GM23338 (cell line): ENCODE measurements around the gene OPN3. TPM values are rescaled to one million over a fixed set of nuclear protein-coding genes. Genes with fewer than 3 reads are reported as not detected.

Source experiments
- ATAC-seq: fragments of 200-7000 bp; cut with Tn5 transposase; 3 replicates; pipeline ENCODE4 v1.9.1; 2020
- DNase-seq: peaks from one replicate; pipeline ENCODE4 v3.0.0-alpha.2; 2015; ENCODE audit warnings: low spot score
- H2AFZ ChIP-seq: fragments of 200-600 bp; sonication (generic); 2 replicates; pipeline ENCODE4 v1.8.0; 2016; ENCODE audit warnings: antibody characterized with exemption, mild to moderate bottlenecking, moderate library complexity
- H3F3A ChIP-seq: fragments of 200-600 bp; sonication (generic); replicated peaks from 2 replicates; pipeline ENCODE4 v1.8.0; 2017; ENCODE audit warnings: antibody characterized with exemption, mixed run types, low read depth
- H3K27ac ChIP-seq: fragments of 200-600 bp; sonication (generic); 2 replicates; pipeline ENCODE4 v1.6.1; 2016; ENCODE audit warnings: low read depth
- H3K27me3 ChIP-seq: fragments of 200-600 bp; sonication (generic); 2 replicates; pipeline ENCODE4 v1.8.0; 2016; ENCODE audit warnings: mild to moderate bottlenecking, mixed run types, moderate library complexity; ENCODE audit not compliant: insufficient read depth
- H3K36me3 ChIP-seq: fragments of 200-600 bp; sonication (generic); 2 replicates; pipeline ENCODE4 v1.8.0; 2016; ENCODE audit warnings: mild to moderate bottlenecking; ENCODE audit not compliant: insufficient read depth
- H3K4me1 ChIP-seq: fragments of 200-600 bp; sonication (generic); 2 replicates; pipeline ENCODE4 v1.8.0; 2016; ENCODE audit warnings: mild to moderate bottlenecking, moderate library complexity; ENCODE audit not compliant: insufficient read depth
- H3K4me2 ChIP-seq: fragments of 200-600 bp; sonication (generic); 2 replicates; pipeline ENCODE4 v1.7.1; 2017; ENCODE audit warnings: mixed run types
- H3K4me3 ChIP-seq: fragments of 200-600 bp; sonication (generic); 2 replicates; pipeline ENCODE4 v1.6.1; 2016; ENCODE audit warnings: mixed run types
- H3K79me2 ChIP-seq: fragments of 200-600 bp; sonication (generic); replicated peaks from 2 replicates; pipeline ENCODE4 v1.8.0; 2017; ENCODE audit warnings: mild to moderate bottlenecking; ENCODE audit not compliant: insufficient read depth
- H3K9me2 ChIP-seq: fragments of 200-600 bp; sonication (generic); 2 replicates; pipeline ENCODE4 v1.8.0; 2017; ENCODE audit not compliant: insufficient read depth
- H4K20me1 ChIP-seq: fragments of 200-600 bp; sonication (generic); replicated peaks from 2 replicates; pipeline ENCODE4 v1.8.0; 2017; ENCODE audit warnings: mild to moderate bottlenecking; ENCODE audit not compliant: insufficient read depth
- H3K27ac Mint-ChIP-seq: 2 replicates; pipeline ENCODE4 v1.8.0; 2020; ENCODE audit warnings: inconsistent platforms, mild to moderate bottlenecking, moderate library complexity, mixed read lengths
- H3K27me3 Mint-ChIP-seq: 3 replicates; pipeline ENCODE4 v1.8.0; 2022; ENCODE audit warnings: low read depth, mild to moderate bottlenecking, moderate library complexity, mixed read lengths, inconsistent platforms; ENCODE audit not compliant: insufficient read depth, poor library complexity
- H3K36me3 Mint-ChIP-seq: 3 replicates; pipeline ENCODE4 v1.8.0; 2021; ENCODE audit warnings: low read depth, mild to moderate bottlenecking, inconsistent platforms, moderate library complexity, mixed read lengths
- H3K4me1 Mint-ChIP-seq: 3 replicates; pipeline ENCODE4 v1.8.0; 2020; ENCODE audit warnings: mild to moderate bottlenecking, inconsistent platforms, mixed read lengths
- H3K4me3 Mint-ChIP-seq: 3 replicates; pipeline ENCODE4 v1.8.0; 2021; ENCODE audit warnings: moderate library complexity, mild to moderate bottlenecking, inconsistent platforms, mixed read lengths
- H3K9me3 Mint-ChIP-seq: 3 replicates; pipeline ENCODE4 v1.8.0; 2020; ENCODE audit warnings: moderate library complexity, mild to moderate bottlenecking, inconsistent platforms, mixed read lengths
- CTCF ChIP-seq, 2 experiments: fragments of 200-600 bp in 1 of 2; sonication (generic) in 1 of 2; conservative IDR thresholded peaks; 2 replicates each; pipeline versions ENCODE4 v1.5.1 to v1.6.1; 2016 to 2017; ENCODE audit warnings: antibody characterized with exemption in 2 of 2, low read depth in 2 of 2, mild to moderate bottlenecking in 2 of 2, moderate library complexity in 1 of 2
- EZH2phosphoT487 ChIP-seq: fragments of 200-600 bp; sonication (generic); IDR thresholded peaks from one replicate; pipeline ENCODE4 v1.8.1; 2018; ENCODE audit warnings: antibody characterized with exemption; ENCODE audit not compliant: unreplicated experiment
- JUNB ChIP-seq: IDR thresholded peaks from one replicate; pipeline ENCODE4 v1.6.1; 2016; ENCODE audit warnings: antibody characterized with exemption; ENCODE audit not compliant: unreplicated experiment
- NANOG ChIP-seq: IDR thresholded peaks from 2 replicates; pipeline ENCODE4 v1.6.1; 2016; ENCODE audit warnings: antibody characterized with exemption, borderline replicate concordance
- REST ChIP-seq: IDR thresholded peaks from one replicate; pipeline ENCODE4 v1.6.1; 2018; ENCODE audit warnings: antibody characterized with exemption; ENCODE audit not compliant: unreplicated experiment
- ZNF462 ChIP-seq: fragments of 250-450 bp; sonication (Bioruptor Pico); IDR thresholded peaks from 2 replicates; pipeline ENCODE4 v1.5.0; 2020; ENCODE audit warnings: mild to moderate bottlenecking, moderate library complexity
- polyA plus RNA-seq: library from polyadenylated mRNA; unstranded; fragments of >200 nt; fragmentation: Nextera tagmentation; extraction: Ambion mirVana; gene quantifications from 2 replicates; pipeline ENCODE4 v1.2.1, GENCODE V29; 2016
- total RNA-seq: library from RNA; depleted of rRNA; stranded (reverse); fragments of >200 nt; shearing (Covaris generic); gene quantifications from 2 replicates; pipeline ENCODE4 v1.2.3, GENCODE V29; 2014

The OPN3 gene
- total and polyA plus RNA-seq, 2 experiments from 2014 or later: 23.7 to 46.8 TPM

GRCh38 chr1:241622669-241623068 is 17.5 kb downstream of the OPN3 start:
- Histone ChIP-seq H4K20me1 (0 out of 2 replicates have a peak, but pooled peaks cover 11% of the 10 kb centered on the region), H3F3A (no peaks in the 10 kb centered on the region), H3K27me3 (no peaks in the 10 kb centered on the region), H3K9me2 (no peaks in the 10 kb centered on the region), H3K27ac (no peak overlapping the region), H3K79me2 (no peaks in the 10 kb centered on the region), H3K4me2 (no peak overlapping the region), H3K36me3 (no peaks in the 10 kb centered on the region; the same call in 1 of the 2 replicates), H2AFZ (no peak overlapping the region), H3K4me3 (no peak overlapping the region), H3K4me1 (peaks cover under 1% of the 10 kb centered on the region; the same call in 1 of the 2 replicates)
- Mint-ChIP-seq H3K36me3 (no peaks in the 10 kb centered on the region), H3K27ac (no peak overlapping the region), H3K9me3 (no peaks in the 10 kb centered on the region), H3K27me3 (peaks cover 3% of the 10 kb centered on the region), H3K4me1 (peaks cover 3% of the 10 kb centered on the region; the same call in 2 of the 3 replicates), H3K4me3 (no peak overlapping the region)
- DNase-seq: no peak
- TF ChIP-seq JUNB (no peak), REST (no peak), NANOG (no peak), CTCF (conservative IDR thresholded peaks at IDR 0.05; ENCODE audit: low read depth in 2 of 2) (no peak), ZNF462 (CRISPR knock-in tag) (no peak), EZH2phosphoT487 (no peak)
- no peak for ATAC-seq
